Kidney capillary endothelial cell (primary cell): ENCODE measurements around the gene ADAMTS16.

ENCODE experiments used
- DNase-seq: peaks from one replicate; pipeline ENCODE4 v3.0.0-alpha.2; 2018; ENCODE audit warnings: low spot score

The ADAMTS16 gene

DNA sequence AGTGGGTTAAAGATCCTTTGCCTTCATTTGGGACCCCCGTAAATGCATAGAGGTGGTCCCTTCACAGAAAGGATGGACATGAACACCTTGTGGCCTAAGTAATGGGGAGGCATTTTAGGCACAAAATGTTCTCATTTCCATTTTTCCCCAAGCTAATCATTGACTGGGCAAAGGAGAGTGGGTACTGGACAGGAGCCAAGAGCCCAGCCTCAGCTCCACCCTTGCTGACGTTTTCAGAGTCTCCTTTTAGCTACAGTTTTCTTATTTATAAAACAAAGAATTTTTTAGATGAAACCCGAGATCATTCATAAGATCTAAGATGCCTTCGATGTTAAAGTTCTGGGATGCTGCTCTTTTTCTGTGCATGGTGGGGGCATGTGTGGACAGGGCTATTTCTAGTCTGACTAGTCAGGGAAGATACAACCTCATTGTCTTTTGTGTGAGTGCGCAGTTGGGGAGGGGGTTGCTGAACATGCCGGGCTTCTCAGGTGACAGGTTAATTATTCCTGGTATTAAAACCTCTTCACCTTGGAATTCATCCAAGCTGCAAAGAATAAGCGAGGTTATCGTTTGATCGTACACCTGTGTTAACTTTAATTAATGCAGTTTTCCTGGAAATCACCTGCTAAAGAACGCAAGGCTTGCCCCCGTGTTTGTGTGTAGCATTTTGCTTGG, 48.4 kb downstream of the ADAMTS16 start:
- no peak for DNase-seq

- DNase-seq: no peak
These were observed 48.9 kb downstream of the ADAMTS16 start for GRCh38 chr5:5189051-5189430.

GRCh38 chr5:5191906-5192305, 51.8 kb downstream of the ADAMTS16 start:
- DNase-seq: no peak

GRCh38 chr5:5192681-5193080, 52.6 kb downstream of the ADAMTS16 start:
- DNase-seq: peak; percentile 21

GRCh38 chr5:5195128-5195918, 55.2 kb downstream of the ADAMTS16 start:
- no peak for DNase-seq

- DNase-seq: no peak
These were observed 58.0 kb downstream of the ADAMTS16 start for GRCh38 chr5:5198135-5198534.

DNA sequence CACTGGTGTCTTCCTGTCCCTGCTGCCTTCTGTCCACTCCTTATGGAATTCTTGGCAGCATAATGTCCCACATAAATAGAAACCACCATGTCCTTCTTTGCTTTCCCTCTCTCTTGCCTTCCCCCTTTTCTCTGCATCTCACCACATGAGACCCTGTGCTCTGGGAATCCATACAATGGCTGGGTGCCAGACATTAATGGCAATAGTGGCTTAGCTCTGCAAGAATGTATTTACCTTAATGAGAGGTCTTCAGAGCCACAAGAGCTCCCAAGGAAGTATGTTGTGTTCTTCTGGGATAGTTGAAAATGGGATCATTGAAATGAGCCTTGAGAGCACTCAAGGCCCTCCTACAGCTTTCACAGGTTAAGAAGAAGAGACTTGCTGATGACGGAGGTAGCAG, 58.7 kb downstream of the ADAMTS16 start:
- DNase-seq: no peak

DNA sequence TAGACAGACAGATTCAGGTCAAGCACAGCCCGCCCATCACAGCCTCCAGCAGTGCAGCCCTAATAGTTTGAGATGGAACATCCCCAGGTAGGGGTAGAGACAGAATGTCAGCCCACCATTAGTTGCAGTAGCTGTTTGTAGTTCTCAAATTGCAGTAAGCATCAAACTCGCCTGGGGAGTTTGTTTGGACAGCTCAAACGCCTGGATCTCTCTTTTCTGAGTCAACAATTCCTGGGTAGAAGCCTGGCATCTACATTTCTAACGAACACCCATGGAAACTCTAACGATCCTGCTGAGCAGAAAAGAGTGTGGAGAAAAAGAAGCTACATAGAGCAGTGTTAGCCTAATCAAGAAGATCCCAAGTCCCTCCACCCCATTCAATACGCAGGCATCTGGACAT, 59.4 kb downstream of the ADAMTS16 start:
- DNase-seq: no peak

- no peak for DNase-seq
These were observed 60.0 kb downstream of the ADAMTS16 start for GRCh38 chr5:5200133-5200532.

DNA sequence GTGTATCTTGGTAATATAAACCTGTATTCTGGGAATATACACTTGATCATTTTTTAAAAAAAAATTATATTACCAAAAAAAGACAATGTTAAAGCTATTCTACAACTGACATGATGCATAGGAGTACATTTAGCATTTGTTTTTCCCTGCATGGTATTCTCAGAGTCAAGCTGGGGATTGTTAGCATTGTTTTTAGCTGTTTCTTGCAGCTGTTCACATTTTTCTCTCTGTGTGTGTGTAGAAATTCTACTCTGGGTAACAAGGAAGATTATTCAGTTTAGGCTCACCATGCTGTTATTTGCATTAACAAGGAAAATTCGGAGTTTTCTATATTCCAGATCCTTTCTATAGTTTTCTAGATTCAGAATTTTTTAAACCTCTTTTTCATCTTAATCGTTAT, 62.2 kb downstream of the ADAMTS16 start:
- DNase-seq: no peak

DNA sequence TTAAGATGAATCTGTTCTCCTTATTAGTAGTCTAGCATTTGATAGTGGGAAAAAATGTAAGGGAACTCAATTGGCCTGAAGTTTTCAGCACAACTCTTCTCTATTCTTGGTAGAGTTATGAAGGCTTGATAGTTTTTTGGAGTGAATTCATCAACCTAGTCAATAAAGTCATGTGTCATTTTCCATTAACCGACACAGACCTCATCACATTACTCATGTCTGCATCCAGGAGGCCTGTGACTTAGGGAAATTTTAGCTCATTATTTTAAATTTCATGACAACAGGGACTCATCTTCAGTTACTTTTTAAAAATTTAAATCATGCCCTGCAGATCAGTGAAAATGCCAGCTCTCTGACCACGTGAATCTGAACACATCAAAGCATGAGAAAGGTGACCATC, 63.3 kb downstream of the ADAMTS16 start:
- no peak for DNase-seq

DNA sequence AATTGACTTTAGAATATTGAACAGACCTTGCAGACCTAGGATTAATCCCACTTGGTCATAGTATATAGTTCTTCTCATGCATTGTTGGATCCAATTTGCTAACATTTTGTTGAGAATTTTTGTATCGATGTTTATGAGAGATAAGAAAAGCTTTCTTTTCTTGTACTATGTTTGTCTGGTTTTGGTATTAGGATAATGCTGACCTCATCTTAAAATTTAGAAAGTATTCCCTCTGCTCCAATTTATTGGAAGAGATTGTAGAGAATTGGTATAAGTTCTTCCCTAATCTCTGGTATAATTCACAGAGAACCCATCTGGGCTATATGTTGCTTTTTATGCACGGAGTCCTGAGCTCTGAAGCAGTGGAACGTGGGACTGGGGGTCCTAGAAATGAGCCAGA, 67.7 kb downstream of the ADAMTS16 start:
- DNase-seq: no peak

DNA sequence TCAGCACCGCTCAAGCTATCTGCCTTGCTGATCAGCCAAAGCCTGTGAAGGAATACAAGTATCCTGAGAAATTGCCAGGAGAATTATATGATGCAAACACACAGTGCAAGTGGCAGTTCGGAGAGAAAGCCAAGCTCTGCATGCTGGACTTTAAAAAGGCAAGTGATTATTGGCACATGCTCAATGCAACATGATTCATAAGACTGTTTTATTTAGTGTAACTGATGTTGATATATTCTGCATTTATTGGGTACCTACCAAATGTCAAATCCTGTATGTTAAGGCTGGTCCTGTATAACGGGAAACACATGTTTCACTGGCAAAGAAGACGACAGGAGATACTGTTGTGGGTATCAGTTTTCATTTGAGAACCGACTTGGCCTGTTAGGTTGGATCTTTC, 69.0 kb downstream of the ADAMTS16 start:
- DNase-seq: no peak

DNA sequence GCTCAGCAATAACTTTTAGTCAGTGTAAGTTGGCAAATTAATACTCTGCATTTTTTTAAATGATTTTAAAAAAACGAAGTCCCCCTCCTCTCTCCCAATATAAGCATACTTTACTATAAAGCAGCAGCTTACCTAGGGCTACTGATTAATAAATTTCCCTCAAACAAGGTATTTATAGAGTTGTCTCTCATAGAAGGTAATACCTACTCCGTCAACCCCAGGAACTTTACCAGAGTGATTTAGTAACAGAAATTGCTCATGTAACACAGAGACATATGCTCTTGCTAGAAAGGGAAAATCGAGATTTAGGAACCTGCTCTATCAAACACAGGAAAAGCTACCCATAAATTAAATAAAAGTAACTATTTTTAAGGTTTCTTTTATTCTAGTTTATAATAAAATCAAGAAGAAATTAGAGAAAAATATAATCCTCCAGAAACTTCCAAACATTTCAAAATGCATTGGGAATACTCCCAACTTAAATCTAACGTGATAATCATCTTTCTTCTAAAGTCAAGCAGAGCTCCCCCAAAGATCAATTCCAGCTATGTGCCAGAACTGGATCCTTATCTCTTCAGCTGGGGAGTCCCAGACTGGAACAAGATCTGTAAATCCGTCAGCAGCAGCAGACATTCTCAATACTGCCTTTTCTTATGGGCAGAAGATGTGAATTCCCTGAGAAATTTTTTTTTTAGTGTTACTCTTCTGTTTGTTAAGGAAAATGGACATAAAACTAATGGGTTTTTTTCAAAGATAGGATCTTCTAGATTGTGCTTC, 69.6 kb downstream of the ADAMTS16 start:
- no peak for DNase-seq

DNA sequence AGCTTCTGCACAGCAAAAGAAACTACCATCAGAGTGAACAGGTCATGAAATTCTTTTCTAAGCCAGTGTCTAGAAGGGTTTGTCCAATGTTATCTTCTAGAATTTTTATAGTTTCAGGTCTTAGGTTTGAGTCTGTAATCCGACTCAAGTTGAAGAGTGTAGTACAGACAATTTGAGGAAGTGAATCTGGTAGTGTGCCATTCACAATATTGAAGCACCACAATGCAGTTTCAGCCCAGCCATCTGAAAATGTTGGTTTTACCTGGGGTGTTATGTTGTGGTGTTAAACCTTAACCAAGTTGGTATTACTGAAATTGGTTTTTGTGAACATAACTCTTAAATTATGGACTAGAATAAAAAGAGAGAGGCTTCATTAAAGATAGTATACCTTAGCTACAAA, 77.2 kb downstream of the ADAMTS16 start:
- no peak for DNase-seq

DNA sequence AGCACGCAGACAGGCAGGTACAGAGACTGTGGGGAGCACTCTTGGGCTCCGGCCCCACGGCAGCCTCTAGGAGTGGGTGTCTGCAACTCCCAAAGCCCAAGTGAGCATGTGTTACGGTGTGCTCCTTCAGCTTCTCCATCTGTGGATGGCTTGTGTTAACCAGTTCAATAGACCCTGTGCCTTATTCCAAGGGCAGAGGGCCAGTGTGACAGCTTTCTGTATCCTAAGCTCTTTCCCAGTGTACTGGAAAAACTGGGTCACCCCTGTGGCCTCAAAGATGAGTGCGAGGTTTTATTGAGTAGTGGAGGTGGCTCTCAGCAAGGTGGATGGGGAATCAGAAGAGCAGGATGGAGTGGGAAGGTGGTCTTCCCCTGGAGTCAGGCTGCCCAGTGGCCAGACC, 78.3 kb downstream of the ADAMTS16 start:
- no peak for DNase-seq

DNA sequence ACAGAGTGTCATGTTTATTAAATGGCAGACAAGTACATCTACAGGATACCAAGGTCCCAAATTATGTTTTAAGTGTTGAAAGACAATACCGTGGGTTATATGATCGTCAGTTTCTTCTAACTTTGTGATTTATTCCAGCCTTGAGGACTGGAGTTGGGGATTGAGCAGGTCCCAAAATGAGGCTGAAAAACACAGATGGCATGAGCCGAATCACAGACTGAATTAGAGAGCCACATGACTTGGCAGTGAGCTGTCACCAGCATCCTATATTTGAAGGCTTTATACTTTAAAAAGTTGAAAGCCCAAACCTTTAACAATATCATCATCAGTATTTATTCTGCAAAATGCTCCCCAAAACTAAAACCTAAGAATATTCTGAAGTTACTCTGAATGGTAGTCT, 79.4 kb downstream of the ADAMTS16 start:
- no peak for DNase-seq

DNA sequence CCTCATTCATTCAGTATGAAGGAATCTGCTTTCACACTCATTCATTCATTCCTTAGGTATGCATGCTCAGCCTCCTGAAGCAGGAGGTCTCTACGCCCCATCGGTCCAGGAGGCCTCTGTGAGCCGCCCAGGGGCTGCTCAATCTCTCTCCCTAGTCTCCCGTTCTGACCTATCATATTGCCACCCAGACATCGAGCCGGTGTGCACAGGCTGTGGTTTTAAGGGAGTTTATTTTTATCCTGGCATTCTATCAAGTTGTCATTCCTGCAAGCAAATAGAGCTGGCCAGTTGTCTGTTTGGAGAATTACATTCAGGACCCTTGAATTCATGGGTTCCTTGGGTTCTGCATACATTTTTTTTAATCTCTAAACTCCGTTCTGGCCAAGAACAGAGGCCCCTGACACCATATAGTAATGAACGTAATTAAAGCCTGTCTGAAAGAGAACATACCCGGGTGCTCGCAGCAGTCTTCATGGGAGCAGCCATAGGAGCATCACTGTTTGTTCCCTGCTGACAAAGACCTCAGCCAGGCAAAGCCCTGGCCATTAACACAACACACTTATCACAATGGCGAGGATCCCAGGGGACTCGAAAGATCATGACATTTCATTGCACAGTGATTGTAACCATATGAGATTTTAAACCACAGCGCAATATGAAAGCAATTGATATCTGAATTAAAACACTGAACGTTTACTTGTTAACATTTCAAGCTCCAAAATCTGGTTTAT, 80.9 kb downstream of the ADAMTS16 start:
- no peak for DNase-seq

- no peak for DNase-seq
These were observed 81.6 kb downstream of the ADAMTS16 start for GRCh38 chr5:5221724-5222123.

- no peak for DNase-seq
These were observed 91.4 kb downstream of the ADAMTS16 start for GRCh38 chr5:5231576-5231975.

DNA sequence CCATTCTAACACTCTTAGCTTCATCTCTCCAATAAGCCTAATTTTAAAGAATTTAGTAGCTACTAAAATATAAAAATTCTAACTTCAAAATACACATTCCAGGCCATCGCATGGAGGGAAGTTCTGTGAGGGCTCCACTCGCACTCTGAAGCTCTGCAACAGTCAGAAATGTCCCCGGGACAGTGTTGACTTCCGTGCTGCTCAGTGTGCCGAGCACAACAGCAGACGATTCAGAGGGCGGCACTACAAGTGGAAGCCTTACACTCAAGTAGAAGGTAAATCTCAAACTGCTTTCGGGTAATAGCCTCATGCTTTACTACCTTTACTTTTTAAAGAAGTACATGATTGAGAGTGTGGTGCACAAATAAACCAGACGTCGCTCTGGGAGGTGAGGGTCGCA, 94.8 kb downstream of the ADAMTS16 start:
- DNase-seq: no peak

DNA sequence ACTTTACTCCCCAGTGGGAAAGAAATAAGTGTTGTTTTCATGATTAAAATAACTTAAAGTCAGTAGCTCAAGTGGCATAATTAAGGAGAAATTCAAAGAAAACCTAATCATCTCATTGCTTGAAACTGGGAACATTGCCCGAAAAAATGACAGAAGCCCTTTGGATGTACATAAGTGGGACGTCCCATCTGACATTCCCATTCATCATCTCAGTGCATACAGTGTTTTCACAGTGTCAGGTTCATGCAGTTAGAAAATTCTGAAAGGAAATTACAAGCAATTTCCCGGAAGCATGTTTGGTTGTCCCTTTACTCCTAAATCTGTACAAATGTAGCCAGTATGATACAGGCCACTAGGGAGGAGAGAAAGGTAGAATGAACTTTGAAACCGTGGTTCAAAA, 95.6 kb downstream of the ADAMTS16 start:
- DNase-seq: no peak
